Immature natural killer cell (primary cell): ENCODE measurements around the gene PPP1R9A. TPM values are rescaled to one million over a fixed set of nuclear protein-coding genes. Genes with fewer than 3 reads are reported as not detected.

Source experiments
- DNase-seq, 3 donors: peaks; one replicate each; pipeline ENCODE4 v3.0.0; 2022; ENCODE audit warnings: mixed read lengths in 1 of 3
- H3K27ac Mint-ChIP-seq, 6 donors: one replicate each; pipeline ENCODE4 v1.8.0; 2020; ENCODE audit warnings: mixed read lengths in 6 of 6, mild to moderate bottlenecking in 5 of 6, inconsistent platforms in 4 of 6, moderate library complexity in 3 of 6
- H3K27me3 Mint-ChIP-seq, 3 donors: one replicate each; pipeline ENCODE4 v1.8.0; 2020 to 2021; ENCODE audit warnings: low read depth in 3 of 3, mild to moderate bottlenecking in 3 of 3, mixed read lengths in 3 of 3, moderate library complexity in 3 of 3, inconsistent platforms in 1 of 3
- H3K36me3 Mint-ChIP-seq, 3 donors: one replicate each; pipeline ENCODE4 v1.8.0; 2020; ENCODE audit warnings: mixed read lengths in 3 of 3, inconsistent platforms in 2 of 3, mild to moderate bottlenecking in 2 of 3
- H3K4me1 Mint-ChIP-seq, 2 donors: one replicate each; pipeline ENCODE4 v1.8.0; 2020; ENCODE audit warnings: inconsistent platforms in 2 of 2, mild to moderate bottlenecking in 2 of 2, mixed read lengths in 2 of 2, moderate library complexity in 1 of 2
- H3K4me3 Mint-ChIP-seq, 5 donors: one replicate each; pipeline ENCODE4 v1.8.0; 2020; ENCODE audit warnings: mild to moderate bottlenecking in 5 of 5, mixed read lengths in 5 of 5, inconsistent platforms in 3 of 5, moderate library complexity in 3 of 5
- H3K9me3 Mint-ChIP-seq, 6 donors: one replicate each; pipeline ENCODE4 v1.8.0; 2020; ENCODE audit warnings: mild to moderate bottlenecking in 6 of 6, mixed read lengths in 6 of 6, inconsistent platforms in 4 of 6, moderate library complexity in 3 of 6
- polyA plus RNA-seq, 3 donors: library from polyadenylated mRNA; unstranded; fragments of 300-500 nt; fragmentation: Illumina TruSeq; gene quantifications; one replicate each; pipeline ENCODE4 v1.2.3, GENCODE V29; 2021

The PPP1R9A gene
- polyA plus RNA-seq, 3 donors from 2014 or later, result 0.92 to 12.2 (median 5.5) TPM

DNA sequence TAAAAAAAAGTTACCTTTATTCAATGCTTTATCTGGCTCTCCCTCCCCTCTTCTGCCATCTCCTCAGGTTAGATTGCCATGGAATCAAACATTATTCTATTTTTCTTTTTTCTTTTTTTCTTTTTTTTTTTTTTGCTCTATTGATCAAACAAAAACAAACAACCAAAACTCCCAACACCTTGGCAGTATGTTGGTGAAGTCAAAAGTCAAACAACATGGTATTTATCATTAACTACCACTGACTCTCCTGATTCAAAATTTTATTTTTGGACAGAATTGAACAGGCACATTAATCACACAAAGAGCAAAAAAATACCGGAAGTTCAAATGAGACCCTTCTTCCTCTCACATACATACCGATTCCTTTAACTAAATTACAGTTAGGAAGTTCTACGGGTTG, 410.6 kb downstream of the PPP1R9A start:
- H3K27ac Mint-ChIP-seq, result no peak overlapping the region
- no peak overlapping the region for H3K4me3 Mint-ChIP-seq
- no peaks in the 10 kb centered on the region for H3K9me3 Mint-ChIP-seq
- peaks cover 2 to 7% (median 3%) of the 10 kb centered on the region in 3 donors for H3K27me3 Mint-ChIP-seq
- H3K36me3 Mint-ChIP-seq, result no peaks in the 10 kb centered on the region
- H3K4me1 Mint-ChIP-seq, result no peaks in the 10 kb centered on the region
- DNase-seq, result no peak

GRCh38 chr7:95318501-95319100, 411.2 kb downstream of the PPP1R9A start:
- no peak for DNase-seq
- no peaks in the 10 kb centered on the region for H3K4me1 Mint-ChIP-seq
- peaks cover 2 to 7% (median 2%) of the 10 kb centered on the region in 3 donors for H3K27me3 Mint-ChIP-seq

DNA sequence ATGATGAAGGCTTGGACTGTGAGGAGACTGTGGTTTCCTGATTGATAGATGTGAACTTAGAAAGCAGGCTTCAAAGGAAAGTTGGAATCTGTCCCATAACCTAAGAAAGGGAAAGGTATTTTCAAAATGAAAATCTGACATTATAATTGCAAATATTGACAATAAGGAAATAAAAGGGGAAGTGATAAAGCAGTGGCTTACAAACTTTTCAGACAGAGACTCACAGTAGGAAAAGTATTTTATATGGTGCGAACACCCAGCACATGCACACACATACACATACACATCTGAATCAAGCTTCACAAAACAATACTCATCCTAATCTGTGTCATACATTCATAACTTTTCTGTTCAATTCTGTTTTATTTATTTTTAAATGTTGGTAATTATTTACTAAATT, 412.2 kb downstream of the PPP1R9A start:
- H3K27ac Mint-ChIP-seq, result no peak overlapping the region
- H3K4me1 Mint-ChIP-seq, result no peaks in the 10 kb centered on the region
- H3K4me3 Mint-ChIP-seq, result no peak overlapping the region
- no peak for DNase-seq
- peaks cover 2 to 7% (median 2%) of the 10 kb centered on the region in 3 donors for H3K27me3 Mint-ChIP-seq
- no peaks in the 10 kb centered on the region for H3K9me3 Mint-ChIP-seq
- H3K36me3 Mint-ChIP-seq, result no peaks in the 10 kb centered on the region

More at GRCh38 chr7:95318501-95319100, 411.2 kb downstream of the PPP1R9A start:
- no peaks in the 10 kb centered on the region for H3K9me3 Mint-ChIP-seq
- H3K36me3 Mint-ChIP-seq, result no peaks in the 10 kb centered on the region
- H3K27ac Mint-ChIP-seq, result no peak overlapping the region
- H3K4me3 Mint-ChIP-seq, result no peak overlapping the region

GRCh38 chr7:95320651-95321050, 413.3 kb downstream of the PPP1R9A start:
- H3K4me1 Mint-ChIP-seq, result no peaks in the 10 kb centered on the region
- H3K9me3 Mint-ChIP-seq, result no peaks in the 10 kb centered on the region
- no peak overlapping the region for H3K4me3 Mint-ChIP-seq
- no peak overlapping the region for H3K27ac Mint-ChIP-seq
- H3K36me3 Mint-ChIP-seq, result no peaks in the 10 kb centered on the region
- no peak for DNase-seq
- peaks cover 2 to 8% (median 7%) of the 10 kb centered on the region in 3 donors for H3K27me3 Mint-ChIP-seq

DNA sequence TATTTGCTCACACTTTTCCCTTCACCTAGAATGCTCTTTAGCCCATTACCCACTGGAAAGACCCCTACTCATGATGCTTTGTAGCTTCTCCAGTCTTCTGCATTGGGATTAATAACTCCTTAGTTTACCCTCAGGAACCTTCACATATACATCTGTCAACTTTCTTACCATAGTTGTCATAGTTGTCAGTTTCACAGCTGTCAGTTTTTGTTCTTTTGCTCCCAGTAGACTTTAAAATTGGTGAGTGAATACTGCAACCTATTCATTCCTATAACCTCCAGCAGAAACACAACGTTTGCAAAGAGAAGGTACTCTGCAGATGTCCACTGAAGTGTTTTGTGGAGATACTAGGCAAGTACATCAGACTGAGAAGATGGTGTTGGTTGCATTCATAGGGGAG, 414.3 kb downstream of the PPP1R9A start:
- Mint-ChIP-seq H3K36me3 (no peaks in the 10 kb centered on the region), H3K4me3 (no peak overlapping the region), H3K27me3 (peaks cover 2 to 10% (median 8%) of the 10 kb centered on the region in 3 donors), H3K4me1 (no peaks in the 10 kb centered on the region), H3K9me3 (no peaks in the 10 kb centered on the region), H3K27ac (no peak overlapping the region)
- DNase-seq, result no peak

- Mint-ChIP-seq H3K9me3 (no peaks in the 10 kb centered on the region), H3K4me3 (no peak overlapping the region), H3K36me3 (no peaks in the 10 kb centered on the region), H3K27me3 (peaks cover 2 to 10% (median 8%) of the 10 kb centered on the region in 3 donors), H3K4me1 (no peaks in the 10 kb centered on the region), H3K27ac (no peak overlapping the region)
- no peak for DNase-seq
Measured at GRCh38 chr7:95322396-95322795, 415.0 kb downstream of the PPP1R9A start.

GRCh38 chr7:95322854-95323253, 415.5 kb downstream of the PPP1R9A start:
- no peaks in the 10 kb centered on the region for H3K4me1 Mint-ChIP-seq

GRCh38 chr7:95323410-95324129, 416.2 kb downstream of the PPP1R9A start:
- DNase-seq, result no peak
- Mint-ChIP-seq H3K4me1 (no peaks in the 10 kb centered on the region), H3K9me3 (no peaks in the 10 kb centered on the region), H3K27ac (no peak overlapping the region), H3K4me3 (no peak overlapping the region), H3K36me3 (no peaks in the 10 kb centered on the region), H3K27me3 (peaks cover 4 to 8% (median 8%) of the 10 kb centered on the region in 3 donors)

More at GRCh38 chr7:95322854-95323253, 415.5 kb downstream of the PPP1R9A start:
- no peak for DNase-seq
- Mint-ChIP-seq H3K9me3 (no peaks in the 10 kb centered on the region), H3K4me3 (no peak overlapping the region), H3K27ac (no peak overlapping the region), H3K36me3 (no peaks in the 10 kb centered on the region), H3K27me3 (peaks cover 3 to 10% (median 8%) of the 10 kb centered on the region in 3 donors)

GRCh38 chr7:95324431-95324830, 417.0 kb downstream of the PPP1R9A start, which contains the start of gene PON1:
Gene PON1 (minus strand): TSS chr7:95324532. CDS start chr7:95324475, 57 bp downstream.
- H3K27ac Mint-ChIP-seq, result no peak within 1 kb of the TSS
- H3K27me3 Mint-ChIP-seq, result peaks cover 4 to 8% (median 6%) of the 10 kb centered on the region in 3 donors
- no peaks in the 10 kb centered on the region for H3K9me3 Mint-ChIP-seq
- H3K4me3 Mint-ChIP-seq, result no peak within 1 kb of the TSS
- DNase-seq, result no peak
- H3K4me1 Mint-ChIP-seq, result no peaks in the 10 kb centered on the region
- H3K36me3 Mint-ChIP-seq, result no peaks in the 10 kb centered on the region

GRCh38 chr7:95327356-95327755, 420.0 kb downstream of the PPP1R9A start:
- peaks cover 11 to 17% of the 10 kb centered on the region in 2 donors for H3K4me1 Mint-ChIP-seq
- H3K9me3 Mint-ChIP-seq, result no peaks in the 10 kb centered on the region
- H3K27ac Mint-ChIP-seq, result no peak overlapping the region
- no peaks in the 10 kb centered on the region for H3K36me3 Mint-ChIP-seq
- DNase-seq, result no peak
- H3K27me3 Mint-ChIP-seq, result peaks cover 2 to 5% (median 2%) of the 10 kb centered on the region in 3 donors
- H3K4me3 Mint-ChIP-seq, result no peak overlapping the region

DNA sequence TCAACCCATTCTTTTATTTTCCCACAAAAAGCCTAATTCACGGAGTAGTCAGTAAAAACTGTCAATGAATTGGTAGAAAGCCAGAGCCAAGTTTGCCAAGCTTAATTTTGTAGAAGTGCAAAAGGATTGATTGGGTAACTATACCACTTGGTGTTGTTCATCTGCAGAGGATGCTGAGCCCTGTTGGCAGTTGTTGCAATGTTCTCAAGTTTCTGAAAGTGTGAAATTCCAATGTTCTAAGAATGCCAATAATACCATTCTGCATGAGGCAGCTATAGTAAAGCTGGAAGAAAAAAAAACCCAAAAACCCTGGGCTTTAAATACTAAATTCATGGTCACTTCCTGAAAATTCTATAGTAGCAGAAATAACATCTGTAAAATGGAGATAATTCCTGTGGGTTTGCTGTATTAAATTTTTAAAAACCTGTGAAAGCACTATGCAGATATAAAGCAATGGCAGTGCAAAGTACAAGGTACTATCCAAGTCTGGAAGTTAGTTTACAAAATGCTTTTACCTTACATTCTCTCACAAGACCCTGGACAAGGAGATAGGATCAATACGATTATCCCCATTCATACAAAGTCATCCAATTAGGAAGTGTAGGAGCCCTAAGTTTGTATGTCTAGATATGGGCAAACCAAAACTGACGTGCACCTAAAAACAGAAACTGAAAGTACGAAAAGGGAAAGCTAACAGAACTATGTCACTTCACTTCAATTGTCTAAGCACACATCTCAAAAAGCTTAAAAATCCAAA, 423.0 kb downstream of the PPP1R9A start:
- Mint-ChIP-seq H3K27me3 (peaks cover 0 to 2% (median 2%) of the 10 kb centered on the region in 3 donors), H3K4me3 (peak overlapping the region; percentile 68 to 80 (median 70)), H3K4me1 (peaks cover 11 to 17% of the 10 kb centered on the region in 2 donors), H3K36me3 (no peaks in the 10 kb centered on the region), H3K9me3 (no peaks in the 10 kb centered on the region), H3K27ac (peak overlapping the region; percentile 49 to 90 (median 85))
- peak; percentile 23 to 38 (median 32) for DNase-seq

DNA sequence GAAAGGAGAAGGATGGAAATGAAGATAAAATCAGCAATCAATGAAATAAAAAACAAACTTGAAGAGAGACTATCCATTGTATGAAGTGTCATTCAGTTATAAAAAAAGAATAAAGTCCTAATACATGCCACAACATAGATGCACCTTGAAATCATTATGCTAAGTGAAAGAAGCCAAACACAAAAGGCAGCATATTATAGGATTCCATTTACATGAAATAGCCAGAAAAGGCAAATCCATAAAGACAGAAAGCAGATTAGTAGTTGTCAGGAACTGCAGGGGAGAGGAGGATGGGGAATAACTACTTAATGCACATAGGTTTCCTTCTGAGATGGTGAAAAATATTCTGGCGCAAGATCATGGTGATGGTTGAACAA, 423.6 kb downstream of the PPP1R9A start:
- no peak for DNase-seq
- Mint-ChIP-seq H3K27me3 (peaks cover under 1 to 2% (median 2%) of the 10 kb centered on the region in 3 donors), H3K4me1 (peaks cover 11 to 17% of the 10 kb centered on the region in 2 donors), H3K4me3 (peak overlapping the region; percentile 68 to 80 (median 70)), H3K36me3 (no peaks in the 10 kb centered on the region), H3K27ac (peak overlapping the region; percentile 49 to 90 (median 85)), H3K9me3 (no peaks in the 10 kb centered on the region)

DNA sequence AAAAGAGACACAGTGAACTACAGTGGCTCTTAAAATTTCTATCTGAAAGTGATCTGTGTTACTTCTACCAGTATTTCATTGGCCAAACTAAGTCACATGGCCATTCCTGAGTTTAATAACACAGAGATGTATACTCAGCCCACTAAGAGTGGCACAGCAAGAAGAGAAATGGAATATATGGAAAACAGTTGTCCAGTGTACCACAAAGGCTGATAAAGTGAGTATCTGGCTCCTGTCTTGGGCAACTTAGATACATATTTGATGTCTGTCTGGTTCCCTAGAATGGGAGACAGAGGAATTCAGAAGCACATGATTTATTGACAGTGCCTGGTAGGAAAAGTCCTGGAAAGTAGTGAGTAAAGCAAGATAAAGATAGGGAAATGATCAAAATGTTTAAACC, 427.1 kb downstream of the PPP1R9A start:
- H3K4me1 Mint-ChIP-seq, result peaks cover 11 to 17% of the 10 kb centered on the region in 2 donors
- no peaks in the 10 kb centered on the region for H3K9me3 Mint-ChIP-seq
- no peaks in the 10 kb centered on the region for H3K36me3 Mint-ChIP-seq
- no peak overlapping the region for H3K27ac Mint-ChIP-seq
- DNase-seq, result no peak
- peaks cover 0 to 2% (median 0%) of the 10 kb centered on the region in 3 donors for H3K27me3 Mint-ChIP-seq
- no peak overlapping the region for H3K4me3 Mint-ChIP-seq

- Mint-ChIP-seq H3K27me3 (peaks cover 0 to 2% (median 0%) of the 10 kb centered on the region in 3 donors), H3K36me3 (no peaks in the 10 kb centered on the region), H3K27ac (no peak overlapping the region), H3K9me3 (no peaks in the 10 kb centered on the region), H3K4me1 (peaks cover 9 to 13% of the 10 kb centered on the region in 2 donors), H3K4me3 (no peak overlapping the region)
- no peak for DNase-seq
Measured at GRCh38 chr7:95335093-95335492, 427.7 kb downstream of the PPP1R9A start.
